COR-L47 (cell line): ENCODE results near the gene TRAFD1.

Experiments
- DNase-seq: peaks from one replicate; lab custom pipeline; 2025; lab: John Stamatoyannopoulos, UW

TRAFD1 gene

GRCh38 chr12:112175361-112176155, 50.2 kb downstream of the TRAFD1 start:
- DNase-seq, result no peak

- DNase-seq, result no peak
Observed at GRCh38 chr12:112176321-112177010, 51.1 kb downstream of the TRAFD1 start.

DNA sequence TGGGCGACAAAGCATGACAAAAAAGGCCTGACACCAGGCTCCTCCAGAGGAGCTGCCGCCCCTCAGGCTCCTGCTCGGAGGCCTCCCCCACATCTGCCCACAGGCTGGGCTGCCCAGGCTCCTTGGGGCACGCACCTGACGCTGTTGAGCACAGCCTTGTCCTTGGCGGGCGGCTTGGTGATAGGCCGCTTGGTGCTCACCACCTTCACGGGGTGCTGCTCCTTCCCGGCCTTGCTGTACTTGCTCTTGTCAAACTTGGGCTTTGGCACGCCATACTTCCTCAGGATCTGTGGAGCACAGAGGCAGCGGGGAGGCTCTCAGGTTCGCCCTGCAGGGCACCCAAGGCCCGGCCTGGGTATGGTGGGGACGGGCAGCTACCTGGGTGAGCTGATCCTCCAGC, 53.4 kb downstream of the TRAFD1 start:
- no peak for DNase-seq

- no peak for DNase-seq
Observed at GRCh38 chr12:112179341-112179740, 54.0 kb downstream of the TRAFD1 start.

DNA sequence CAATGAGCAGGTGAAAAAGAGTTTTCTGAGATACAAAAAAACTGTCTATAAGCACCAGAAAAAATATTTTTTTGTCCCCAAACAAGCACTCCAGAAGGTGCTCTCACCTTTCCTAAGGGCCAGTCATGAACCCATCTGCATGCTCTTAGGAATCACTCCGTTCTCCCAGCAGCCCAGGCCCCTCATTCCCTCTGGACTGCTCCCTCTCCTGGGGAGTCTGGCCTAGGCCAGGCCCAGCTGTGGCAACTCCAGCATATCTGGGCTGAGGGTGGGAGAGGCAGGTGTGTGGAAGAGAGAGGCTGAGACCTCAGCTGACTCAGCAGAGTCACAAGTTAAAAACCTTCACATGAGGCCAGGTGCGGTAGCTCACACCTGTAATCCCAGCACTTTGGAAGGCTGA, 54.6 kb downstream of the TRAFD1 start:
- no peak for DNase-seq

DNA sequence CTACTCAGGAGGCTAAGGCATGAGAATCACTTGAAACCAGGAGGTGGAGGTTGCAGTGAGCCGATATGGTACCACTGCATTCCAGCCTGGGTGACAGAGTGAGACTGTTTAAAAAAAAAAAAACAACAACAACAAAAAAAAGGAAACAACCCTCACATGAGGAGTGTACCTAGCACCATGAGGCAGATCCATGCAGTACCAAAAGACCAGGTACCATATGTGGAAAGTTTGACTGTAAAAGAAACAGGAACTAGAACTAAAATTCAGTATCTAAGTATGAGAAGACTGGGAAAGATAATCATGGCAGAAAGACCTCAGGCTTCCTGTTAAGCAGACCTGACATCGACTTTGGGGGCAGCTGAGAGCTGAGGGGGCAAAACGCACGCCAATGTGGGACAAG, 55.1 kb downstream of the TRAFD1 start:
- DNase-seq, result no peak

GRCh38 chr12:112182499-112182898, 57.1 kb downstream of the TRAFD1 start:
- DNase-seq, result no peak

DNA sequence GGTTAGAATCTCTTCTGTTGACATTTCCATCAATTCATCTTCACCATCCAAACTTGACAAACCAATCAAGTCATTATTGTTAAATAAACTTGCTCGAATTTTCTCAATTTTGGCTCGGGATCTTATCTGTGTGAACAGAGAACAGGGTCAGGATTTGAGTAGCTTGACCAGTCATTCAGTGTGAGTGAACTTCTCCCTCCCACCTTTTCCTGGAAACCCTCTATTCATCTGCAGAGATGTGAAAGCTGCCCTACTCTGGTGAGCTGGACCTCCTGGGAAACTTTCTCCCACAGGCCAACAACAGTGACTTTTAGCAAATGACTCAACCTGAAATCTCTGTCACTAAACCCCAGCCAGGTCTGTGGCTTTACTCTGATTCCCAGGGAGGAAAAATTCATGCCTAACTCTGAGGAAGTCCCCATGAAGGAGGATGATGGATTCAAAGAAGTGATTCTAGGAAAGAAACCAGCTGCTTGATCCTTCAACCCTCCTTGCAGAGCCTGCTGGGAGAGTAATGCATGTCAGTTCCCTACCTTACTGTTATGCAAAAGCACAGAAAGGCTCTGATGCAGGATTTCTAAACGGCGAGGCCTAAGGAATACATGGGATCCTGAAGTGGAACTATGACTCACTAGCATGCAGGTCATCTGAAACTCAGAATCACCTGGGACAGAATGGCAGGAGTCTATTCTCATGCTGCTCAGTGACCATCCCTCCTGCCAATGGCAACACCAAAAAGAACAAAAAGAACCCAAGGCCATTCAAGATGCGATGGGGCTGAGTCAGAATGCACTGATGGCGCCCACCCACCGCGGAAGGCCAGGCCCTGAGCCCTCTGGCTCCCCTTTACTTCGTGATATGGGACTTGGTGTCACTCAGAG, 58.0 kb downstream of the TRAFD1 start:
- no peak for DNase-seq

- no peak for DNase-seq
Observed at GRCh38 chr12:112184056-112184887, 58.9 kb downstream of the TRAFD1 start.

DNA sequence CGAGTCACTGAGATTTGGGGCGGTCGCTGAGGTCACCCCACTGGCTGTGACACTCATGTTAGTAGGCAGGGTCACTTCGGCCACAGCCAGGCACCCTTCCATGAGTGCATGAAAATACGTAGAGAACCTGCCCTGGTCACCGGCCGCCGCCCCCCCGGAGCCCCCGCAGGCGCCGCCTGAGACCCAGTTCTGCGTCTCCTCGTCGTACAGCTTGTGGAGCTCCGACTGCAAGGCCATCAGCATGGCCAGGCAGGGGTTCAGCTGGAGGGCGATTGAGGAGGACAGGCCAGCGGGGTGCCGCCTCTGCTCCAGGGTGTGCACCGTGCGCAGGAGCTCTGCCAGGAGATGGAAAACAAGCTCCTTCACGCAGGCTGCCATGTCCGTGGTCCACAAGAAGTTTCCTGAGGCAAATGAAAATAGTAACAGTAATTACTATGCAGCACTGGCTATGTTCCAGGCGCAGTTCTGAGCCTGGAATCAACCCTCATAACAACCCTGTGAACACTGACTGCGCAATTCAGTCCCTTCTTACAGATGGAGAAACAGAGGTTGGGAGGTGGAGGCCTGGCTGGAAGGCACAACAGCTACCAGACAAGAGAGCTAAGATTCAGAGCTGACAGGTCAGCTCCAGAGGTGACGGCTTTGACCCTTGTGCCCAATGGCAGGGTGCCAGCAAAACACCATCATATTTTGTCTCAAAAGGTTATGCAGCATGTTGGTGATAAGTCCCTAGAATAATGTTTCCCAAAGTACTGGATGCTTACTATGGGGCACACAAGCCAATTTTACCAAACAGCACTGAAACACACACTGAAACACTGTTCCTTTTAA, 59.9 kb downstream of the TRAFD1 start:
- DNase-seq, result no peak

DNA sequence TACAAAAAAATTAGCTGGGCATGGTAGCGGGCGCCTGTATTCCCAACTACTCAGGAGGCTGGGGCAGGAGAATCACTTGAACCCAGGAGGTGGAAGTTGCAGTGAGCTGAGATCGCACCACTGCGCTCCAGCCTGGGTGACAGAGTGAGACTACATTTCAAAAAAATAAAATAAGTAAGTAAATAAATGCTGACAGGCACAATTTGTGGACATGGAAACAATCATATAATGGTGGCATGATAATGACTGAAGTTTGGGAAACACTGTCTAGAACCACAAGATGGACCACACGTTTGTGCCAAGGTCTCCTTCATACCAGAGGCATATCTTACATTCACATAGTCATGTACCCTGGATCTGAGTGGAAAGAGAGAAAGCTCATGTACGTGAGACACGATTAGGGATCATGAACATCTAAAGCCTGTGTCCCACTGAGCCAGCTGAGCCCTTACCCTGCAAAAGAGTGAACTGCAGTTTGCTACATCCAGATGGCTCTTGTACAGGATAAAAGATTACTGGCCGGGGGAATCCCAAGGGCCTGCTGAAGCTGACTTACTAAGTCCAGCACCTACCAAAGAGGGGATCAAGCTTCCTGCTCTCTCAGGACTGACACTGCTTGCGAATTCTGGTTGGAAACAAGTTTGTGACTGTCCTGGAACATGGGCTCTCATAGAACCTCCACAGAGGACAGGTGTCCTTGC, 62.9 kb downstream of the TRAFD1 start:
- no peak for DNase-seq

- DNase-seq, result peak; percentile 84
Observed at GRCh38 chr12:112190231-112191025, 65.1 kb downstream of the TRAFD1 start.

GRCh38 chr12:112191201-112191600, 65.8 kb downstream of the TRAFD1 start:
- DNase-seq, result no peak

DNA sequence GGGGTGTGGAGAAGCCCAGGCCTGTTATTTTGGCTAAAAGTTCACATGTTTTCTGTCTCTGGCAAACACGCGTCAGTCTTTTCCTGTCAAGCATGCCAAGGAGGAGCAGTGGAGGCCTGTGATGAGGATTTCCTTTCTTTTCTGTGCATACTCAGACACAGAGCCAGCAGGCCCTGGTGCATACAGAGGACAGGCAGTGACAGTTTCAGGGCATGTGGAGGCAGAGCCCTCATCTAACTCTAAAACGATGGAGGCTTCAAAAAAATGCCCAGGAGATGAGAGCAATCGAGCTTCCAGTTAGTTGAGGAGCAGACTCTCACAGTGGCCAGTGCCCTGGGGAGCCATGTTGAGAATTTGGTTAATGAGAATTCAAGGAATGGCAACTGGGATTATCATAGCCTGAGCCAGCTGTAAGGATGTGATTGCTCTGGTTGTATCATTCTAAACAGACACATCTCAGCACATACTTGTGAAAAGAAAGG, 66.5 kb downstream of the TRAFD1 start:
- no peak for DNase-seq

DNA sequence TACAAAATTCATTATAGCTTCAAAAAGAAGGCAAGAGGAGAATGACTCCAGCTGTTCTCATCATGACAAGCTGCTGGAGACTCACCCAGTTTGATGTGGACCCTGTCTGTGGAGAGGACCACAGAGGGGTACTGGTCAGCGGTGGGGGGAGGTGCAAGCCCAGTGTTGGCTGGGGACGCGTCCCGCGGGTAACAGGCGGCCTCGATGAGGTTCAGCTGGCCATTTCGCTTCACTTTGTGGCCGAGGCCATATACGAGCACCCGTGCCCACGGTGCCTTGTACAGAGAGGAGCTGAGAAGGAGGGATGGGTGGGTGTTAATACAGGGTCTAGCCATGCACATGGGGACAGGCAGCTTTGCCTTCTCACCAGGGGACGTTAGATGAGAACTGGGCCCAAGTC, 67.1 kb downstream of the TRAFD1 start:
- no peak for DNase-seq

DNA sequence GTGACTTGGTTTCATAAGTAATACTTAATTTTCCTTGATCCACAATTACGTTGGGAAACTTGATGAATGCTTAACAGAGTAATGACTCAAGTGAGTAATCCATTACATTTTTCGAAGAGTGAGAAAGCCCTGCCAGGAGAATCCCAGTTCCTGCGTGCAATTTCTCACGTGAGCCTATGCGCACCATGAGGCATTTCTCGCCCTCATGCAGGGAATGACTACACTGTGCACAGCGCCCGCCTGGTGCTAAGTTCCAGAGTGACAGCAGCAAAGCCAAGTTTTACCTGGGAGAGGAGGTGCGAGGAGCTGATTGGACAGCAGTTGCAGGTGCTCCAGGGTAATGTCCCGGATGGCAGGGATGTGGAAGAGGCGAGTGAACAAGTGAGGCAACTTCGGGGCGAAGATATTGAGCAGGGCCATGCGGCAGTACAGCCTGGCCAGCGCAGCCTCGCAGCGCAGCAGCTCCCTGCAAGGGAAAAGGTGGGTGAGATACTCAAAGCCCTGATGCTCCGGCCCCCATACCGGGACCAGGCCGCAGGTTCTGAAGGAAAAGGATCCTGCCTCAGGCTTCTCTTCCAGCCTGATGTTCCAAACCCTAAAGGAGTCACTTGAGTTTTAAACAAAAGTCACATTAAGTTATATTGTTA, 69.4 kb downstream of the TRAFD1 start:
- DNase-seq, result no peak

DNA sequence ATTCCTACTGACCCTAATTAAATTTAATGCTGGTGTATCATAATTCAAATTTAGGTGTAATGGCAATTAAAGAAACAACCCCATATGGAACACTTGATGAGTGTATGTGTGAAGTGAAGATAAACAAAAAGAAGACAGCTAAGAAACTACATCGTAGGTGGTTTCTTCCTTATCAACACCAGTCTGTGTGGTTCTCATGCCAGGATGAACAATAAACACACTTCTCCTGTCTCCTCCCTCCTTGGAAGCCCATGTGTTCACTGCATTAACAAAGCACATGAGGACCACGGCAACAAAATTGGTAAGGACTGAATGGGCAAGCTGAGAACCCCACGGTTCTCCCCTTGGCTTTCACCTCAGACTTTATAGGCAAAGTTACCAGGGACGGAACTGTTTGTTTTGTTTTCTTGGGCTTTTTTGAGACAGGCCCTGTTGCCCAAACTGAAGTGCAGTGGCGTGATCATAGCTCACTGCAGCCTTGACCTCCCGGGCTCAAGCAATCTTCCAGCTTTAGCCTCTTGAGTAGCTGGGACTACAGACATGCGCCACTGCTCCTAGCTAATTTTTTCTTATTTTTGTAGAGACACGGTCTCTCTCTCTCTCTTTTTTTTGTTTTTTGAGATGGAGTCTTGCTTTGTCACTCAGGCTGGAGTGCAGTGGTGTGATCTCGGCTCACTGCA, 71.0 kb downstream of the TRAFD1 start:
- DNase-seq, result no peak

DNA sequence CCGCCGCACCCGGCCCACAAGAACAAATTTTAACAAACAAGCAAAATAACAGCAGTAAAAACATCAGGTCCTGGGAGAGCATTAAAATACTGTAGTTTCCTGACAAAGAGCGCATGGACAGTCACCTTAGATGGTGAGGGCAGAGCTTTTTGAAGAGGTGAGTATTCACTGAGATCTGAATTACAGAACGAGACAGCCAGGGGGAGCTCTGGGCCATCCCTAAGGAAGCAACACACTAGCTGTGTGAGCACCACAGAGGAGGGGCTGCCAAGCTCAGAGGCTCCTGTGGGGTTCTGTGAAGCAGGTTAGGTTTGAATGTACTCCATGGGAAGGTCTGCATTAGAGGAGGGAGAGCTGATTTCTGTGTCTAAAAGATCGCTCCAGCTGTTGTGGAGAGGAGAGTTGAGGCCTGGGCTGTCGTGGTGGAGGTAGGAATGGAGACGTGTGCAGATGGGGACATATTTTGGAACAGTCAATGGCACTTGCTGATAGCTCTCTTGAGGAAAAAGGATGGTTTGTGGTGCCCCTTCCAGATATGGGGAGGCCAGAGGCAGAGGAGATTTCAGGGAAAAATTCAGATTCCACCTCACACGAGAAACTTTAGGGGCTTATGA, 72.9 kb downstream of the TRAFD1 start:
- peak; percentile 55 for DNase-seq
